Measurements from ENCODE around the gene EIF4E2.

EIF4E2 gene, protein sequence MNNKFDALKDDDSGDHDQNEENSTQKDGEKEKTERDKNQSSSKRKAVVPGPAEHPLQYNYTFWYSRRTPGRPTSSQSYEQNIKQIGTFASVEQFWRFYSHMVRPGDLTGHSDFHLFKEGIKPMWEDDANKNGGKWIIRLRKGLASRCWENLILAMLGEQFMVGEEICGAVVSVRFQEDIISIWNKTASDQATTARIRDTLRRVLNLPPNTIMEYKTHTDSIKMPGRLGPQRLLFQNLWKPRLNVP

GRCh38 chr2:232550354-232551249, at the start of gene EIF4E2, which contains the start of gene TIGD1:
Gene EIF4E2, plus strand, starts transcription at chr2:232550689. Its CDS starts 36 bp downstream, at chr2:232550725.
Gene TIGD1, minus strand, starts transcription at chr2:232550557. Its CDS starts 675 bp downstream, at chr2:232549882.
- peak; percentile 90 to 94 for DNase-seq

- no peak for DNase-seq
Measured at GRCh38 chr2:232501331-232501771, 49.1 kb upstream of the EIF4E2 start.

- no peak for DNase-seq
Measured at GRCh38 chr2:232501794-232502390, 48.6 kb upstream of the EIF4E2 start.

GRCh38 chr2:232502511-232502910, 48.0 kb upstream of the EIF4E2 start:
- peak in 1 of 2 donors; percentile 13 for DNase-seq

- DNase-seq, result peak; percentile 48 to 51
Measured at GRCh38 chr2:232502911-232503808, 47.3 kb upstream of the EIF4E2 start.

GRCh38 chr2:232503809-232504323, 46.6 kb upstream of the EIF4E2 start:
- no peak for DNase-seq

GRCh38 chr2:232504438-232504837, 46.1 kb upstream of the EIF4E2 start:
- no peak for DNase-seq

- DNase-seq, result no peak
Measured at GRCh38 chr2:232505856-232506255, 44.6 kb upstream of the EIF4E2 start.

- no peak for DNase-seq
Measured at GRCh38 chr2:232506709-232507108, 43.8 kb upstream of the EIF4E2 start.

DNA sequence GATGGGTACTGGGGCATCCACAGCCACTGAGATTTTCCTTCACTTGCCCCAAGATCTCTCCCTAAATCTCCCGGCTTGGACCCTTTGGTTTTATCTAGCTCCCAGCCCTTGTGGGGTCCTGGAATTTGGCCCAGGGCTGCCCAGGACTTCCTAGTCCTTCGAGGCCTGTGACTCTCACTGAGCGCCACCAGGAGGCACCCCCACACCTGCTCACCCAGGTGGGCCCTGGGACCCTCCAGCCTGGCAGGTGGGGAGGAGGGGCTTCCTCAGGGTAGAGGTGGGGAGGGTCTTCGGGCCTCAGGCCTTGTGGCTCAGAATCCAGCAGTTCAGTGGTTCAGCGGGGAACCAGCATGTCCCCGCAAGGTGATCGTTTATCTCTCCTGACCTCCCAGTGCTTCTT, 42.2 kb upstream of the EIF4E2 start:
- DNase-seq, result no peak

DNA sequence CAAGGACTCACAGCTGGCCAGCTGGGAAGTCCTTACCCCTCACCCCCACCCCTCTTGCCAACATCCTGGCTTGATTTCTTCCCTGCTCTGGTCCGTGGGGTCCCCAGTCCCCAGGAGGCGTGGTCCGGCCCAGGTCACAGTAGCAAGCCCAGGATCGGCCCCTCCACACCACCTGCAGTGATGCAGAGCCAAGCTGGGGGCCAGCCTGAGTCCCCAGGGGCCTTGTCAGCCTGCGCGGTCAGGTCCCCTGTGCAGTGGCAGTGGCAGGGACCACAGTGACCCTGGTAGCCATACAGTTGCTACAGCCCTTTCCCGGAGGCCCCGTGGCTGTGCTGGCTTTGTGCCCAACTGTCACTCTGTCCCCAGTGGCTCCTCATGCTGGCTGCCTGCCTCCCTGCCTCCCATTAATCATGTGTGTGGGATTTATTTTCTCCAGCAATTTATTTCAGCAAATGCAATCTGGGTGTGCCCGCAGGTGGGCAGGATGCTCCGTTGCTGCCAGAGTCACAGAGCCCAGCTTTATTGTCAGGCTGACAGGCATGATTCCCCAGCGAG, 39.1 kb upstream of the EIF4E2 start:
- DNase-seq, result no peak

GRCh38 chr2:232512602-232513001, 37.9 kb upstream of the EIF4E2 start:
- no peak for DNase-seq

DNA sequence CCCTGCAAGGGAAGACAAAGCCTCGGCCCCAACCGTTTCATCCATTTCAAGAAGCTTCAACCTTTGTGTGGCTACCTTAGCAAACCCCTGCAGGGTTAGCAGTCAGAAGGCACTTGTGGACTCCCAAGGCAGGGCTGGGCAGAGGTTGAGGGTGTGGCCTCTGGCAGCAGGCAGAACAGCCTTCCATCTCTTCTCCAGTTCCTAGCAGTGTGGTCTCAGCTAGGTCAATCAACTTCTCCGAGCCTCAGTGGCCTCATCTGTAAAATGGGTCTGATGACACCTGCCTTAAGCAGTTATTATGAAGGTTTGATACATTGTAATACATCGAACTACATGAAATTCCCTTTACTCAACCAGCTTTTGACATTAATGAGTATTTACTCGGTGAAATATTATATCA, 37.1 kb upstream of the EIF4E2 start:
- DNase-seq, result no peak

DNA sequence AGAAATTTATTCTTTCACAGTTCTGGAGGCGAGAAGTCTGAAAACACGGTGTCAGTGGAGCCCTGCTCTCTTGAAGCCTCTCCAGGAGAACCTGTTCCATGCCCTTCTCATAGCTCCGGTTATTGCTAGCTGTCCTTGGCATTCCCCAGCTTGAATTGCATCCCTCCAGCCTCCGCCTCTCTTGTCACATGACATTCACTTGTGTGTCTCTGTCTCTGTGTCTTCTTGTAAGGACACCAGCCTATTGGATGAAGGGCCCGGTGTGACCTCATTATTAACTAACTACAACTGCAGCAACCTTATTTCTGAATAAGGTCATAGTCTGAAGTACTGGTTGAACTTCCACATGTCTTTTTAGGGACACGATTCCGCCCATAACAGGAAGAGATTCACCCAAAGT, 34.9 kb upstream of the EIF4E2 start:
- DNase-seq, result no peak

DNA sequence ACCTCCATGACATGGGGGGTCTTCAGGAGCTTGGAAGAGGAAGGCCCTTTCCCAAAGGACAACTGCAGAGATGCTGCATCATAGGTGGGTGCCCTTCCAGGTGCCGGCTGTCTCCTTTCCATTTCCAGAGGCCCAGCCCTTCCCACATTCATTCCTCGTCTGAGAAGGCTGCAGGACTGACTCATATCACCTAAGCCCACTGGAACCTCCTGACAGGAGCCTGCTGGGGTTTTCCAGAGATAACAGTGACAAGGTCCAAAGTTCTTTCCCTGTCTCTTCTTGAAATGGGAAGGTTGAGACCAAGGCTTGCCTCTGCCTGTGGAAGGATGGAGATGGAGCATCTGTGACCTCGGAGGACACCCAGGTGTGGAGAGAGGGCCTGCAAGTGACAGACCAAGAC, 33.9 kb upstream of the EIF4E2 start:
- no peak for DNase-seq

- no peak for DNase-seq
Measured at GRCh38 chr2:232518844-232519243, 31.6 kb upstream of the EIF4E2 start.

GRCh38 chr2:232519581-232520438, 30.7 kb upstream of the EIF4E2 start, which contains the start of gene PRSS56:
Gene PRSS56, plus strand, starts transcription at chr2:232520388. Its CDS starts 211 bp downstream, at chr2:232520599.
- DNase-seq, result no peak

DNA sequence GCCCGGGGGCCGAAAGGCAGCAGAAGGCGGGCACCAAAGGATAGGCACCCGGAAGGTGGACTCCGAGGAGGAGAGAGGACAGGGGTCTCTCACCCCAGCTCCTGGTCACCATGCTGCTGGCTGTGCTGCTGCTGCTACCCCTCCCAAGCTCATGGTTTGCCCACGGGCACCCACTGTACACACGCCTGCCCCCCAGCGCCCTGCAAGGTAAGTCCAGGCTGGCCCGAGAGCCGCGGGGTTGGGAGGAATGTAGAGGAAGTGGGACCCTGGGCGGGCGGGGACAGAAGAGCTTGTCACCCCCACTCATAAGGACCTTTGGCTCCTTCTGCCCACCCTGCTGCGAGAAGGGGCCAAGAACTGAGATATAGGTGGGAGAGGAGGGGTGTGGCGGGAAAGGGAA, 30.0 kb upstream of the EIF4E2 start:
- no peak for DNase-seq

GRCh38 chr2:232521098-232521497, 29.4 kb upstream of the EIF4E2 start:
- no peak for DNase-seq

GRCh38 chr2:232521959-232522622, 28.4 kb upstream of the EIF4E2 start:
- peak; percentile 63 to 71 for DNase-seq

Data from activated CD4-positive, alpha-beta T cell treated with anti-CD3 and anti-CD28 coated beads for 4 hours (primary cell).